Measurements from ENCODE around the gene ZNF267. TPM values are rescaled to one million over a fixed set of nuclear protein-coding genes. Genes with fewer than 3 reads are reported as not detected.
"Not testable (repeated sequence)": the region's sequence is repeated elsewhere in the genome, so short reads cannot be mapped to it uniquely, and the experiment has no call there.

Gene ZNF267
- total RNA-seq, 4 donors from 2014 or later, result 13.1 to 25.9 (median 16.2) TPM

- 89 to 91% methylated on average over 2 of the region's 2 CpGs for WGBS, 2 donors
- Histone ChIP-seq H3K27ac (no peak overlapping the region), H3K36me3 (peaks cover 13 to 14% of the 10 kb centered on the region in 2 donors), H3K9me3 (peaks cover 17% of the 10 kb centered on the region), H3K27me3 (no peaks in the 10 kb centered on the region), H3K4me1 (no peaks in the 10 kb centered on the region), H3K4me3 (replicated peaks in 1 of 3) (no peak overlapping the region)
- no peak for TF ChIP-seq POLR2A (IDR thresholded peaks at IDR 0.05)
- TF ChIP-seq CTCF (IDR thresholded peaks at IDR 0.05), result no peak
- DNase-seq, result no peak
- intact Hi-C loops (cut with DNase I), result no loop called here
Measured at GRCh38 chr16:31920373-31920772, 46.8 kb downstream of the ZNF267 start.

GRCh38 chr16:31951806-31952205 lies 78.2 kb downstream of the ZNF267 start:
- H3K4me3 ChIP-seq (replicated peaks in 1 of 3); H3K9me3 ChIP-seq; H3K4me1 ChIP-seq; H3K36me3 ChIP-seq; DNase-seq; H3K27me3 ChIP-seq; H3K27ac ChIP-seq; intact Hi-C loops (cut with DNase I): not testable (repeated sequence)
- WGBS, 2 donors, result no CpG with 5 or more reads among the region's 1 CpG

GRCh38 chr16:31952206-31952605 lies 78.6 kb downstream of the ZNF267 start:
- H3K9me3 ChIP-seq; intact Hi-C loops (cut with DNase I); H3K27me3 ChIP-seq; DNase-seq; H3K27ac ChIP-seq; H3K36me3 ChIP-seq; H3K4me1 ChIP-seq; H3K4me3 ChIP-seq (replicated peaks in 1 of 3): not testable (repeated sequence)
- no CpG with 5 or more reads among the region's 3 CpGs for WGBS, 2 donors

- H3K4me3 ChIP-seq (replicated peaks in 1 of 3); H3K4me1 ChIP-seq; DNase-seq; H3K27me3 ChIP-seq; H3K9me3 ChIP-seq; H3K27ac ChIP-seq; H3K36me3 ChIP-seq; intact Hi-C loops (cut with DNase I): not testable (repeated sequence)
- WGBS, 2 donors, result no CpG with 5 or more reads among the region's 8 CpGs
Measured at GRCh38 chr16:31956221-31956620, 82.6 kb downstream of the ZNF267 start.

- H3K4me3 ChIP-seq (replicated peaks in 1 of 3); H3K27me3 ChIP-seq; H3K27ac ChIP-seq; H3K36me3 ChIP-seq; H3K4me1 ChIP-seq; intact Hi-C loops (cut with DNase I); DNase-seq; H3K9me3 ChIP-seq: not testable (repeated sequence)
- 60 to 67% methylated on average over 22 of the region's 22 CpGs for WGBS, 2 donors
Measured at GRCh38 chr16:31960186-31960910, 86.7 kb downstream of the ZNF267 start.

Small RNA genes within 50 kb of the gene (small RNA-seq; reads per million reads assigned to genes)
- gene AC034105.2, result not detected
- not detected for gene AC034105.4

Measured in thyroid gland (tissue), 4 donors.